ENCODE data around the gene PPM1E.
"Not testable (repeated sequence)": the region's sequence is repeated elsewhere in the genome, so short reads cannot be mapped to it uniquely, and the experiment has no call there.

The PPM1E gene

GRCh38 chr17:58779446-58779845 lies 23.8 kb downstream of the PPM1E start:
- DNase-seq (ENCODE audit: low read depth) = no peak

- DNase-seq (ENCODE audit: low read depth) = no peak
These were observed 27.7 kb downstream of the PPM1E start for GRCh38 chr17:58783380-58783779.

DNA sequence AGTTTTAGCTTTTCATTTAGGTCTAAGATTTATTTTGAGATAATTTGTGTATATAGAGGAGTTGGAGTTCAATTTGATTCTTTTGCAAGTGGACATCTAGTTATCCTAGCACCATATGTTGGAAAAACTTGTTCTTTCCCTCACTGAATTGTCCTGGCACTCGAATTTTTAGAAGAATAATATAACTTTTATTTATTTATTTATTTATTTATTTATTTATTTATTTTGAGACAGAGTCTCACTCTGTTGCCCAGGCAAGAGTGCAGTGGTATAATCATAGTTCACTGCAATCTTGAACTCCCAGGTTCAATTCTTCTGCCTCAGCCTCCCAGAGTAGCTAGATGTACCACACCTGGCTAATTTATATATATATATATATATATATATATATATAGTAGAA lies 29.4 kb downstream of the PPM1E start:
- DNase-seq (ENCODE audit: low read depth) = no peak

DNA sequence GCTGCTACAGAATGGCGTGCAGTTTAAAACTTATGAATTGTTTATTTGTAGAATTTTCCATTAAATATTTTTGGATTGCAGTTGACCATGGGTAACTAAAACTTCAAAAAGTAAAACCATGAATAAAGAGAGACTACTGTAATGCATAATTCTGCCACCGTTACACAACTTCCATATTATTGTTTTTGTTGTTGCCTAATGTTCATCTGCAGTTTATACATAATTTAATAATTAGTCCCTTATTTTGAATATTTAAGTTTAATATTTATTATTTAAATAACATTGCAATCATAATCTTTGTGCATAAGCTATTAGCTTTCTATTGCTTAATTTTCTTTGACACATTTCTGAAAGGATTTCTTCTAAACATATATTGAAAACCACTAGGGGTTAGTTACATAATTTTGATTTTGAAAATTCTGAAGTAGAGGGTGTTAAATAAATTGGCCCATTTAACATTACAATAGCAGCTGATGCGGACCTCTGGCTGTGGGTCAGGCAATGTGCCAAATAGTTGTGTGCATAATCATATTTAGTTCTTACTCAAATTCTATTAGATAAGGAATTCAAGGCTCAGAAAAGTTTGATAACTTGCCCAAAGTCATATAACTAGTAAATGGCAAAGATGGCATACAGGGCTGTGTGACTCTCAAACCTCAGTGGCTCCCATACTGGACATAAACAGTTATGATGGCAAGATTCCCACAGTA lies 31.1 kb downstream of the PPM1E start:
- DNase-seq (ENCODE audit: low read depth) = peak; percentile 89

GRCh38 chr17:58788199-58788598 lies 32.5 kb downstream of the PPM1E start:
- DNase-seq (ENCODE audit: low read depth) = no peak

DNA sequence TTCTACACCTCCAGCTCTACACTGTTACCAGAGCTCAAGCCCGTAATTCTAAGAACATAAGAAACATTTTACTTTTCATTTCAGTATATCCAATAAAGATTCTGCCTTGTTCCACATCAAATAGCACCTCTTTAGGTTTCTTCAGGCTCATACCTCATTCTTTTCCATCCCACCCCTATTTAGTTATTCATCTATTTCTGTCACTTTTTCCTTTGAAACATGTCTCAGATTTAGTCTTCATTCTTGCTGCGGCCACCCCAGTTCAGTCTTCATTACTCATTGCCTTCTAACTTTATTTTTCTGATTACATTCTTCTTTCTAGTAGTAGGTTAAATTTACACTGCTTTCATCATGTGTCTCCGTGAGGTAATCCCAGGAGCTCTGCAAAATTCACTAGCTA lies 33.5 kb downstream of the PPM1E start:
- peak; percentile 26 for DNase-seq (ENCODE audit: low read depth)

DNA sequence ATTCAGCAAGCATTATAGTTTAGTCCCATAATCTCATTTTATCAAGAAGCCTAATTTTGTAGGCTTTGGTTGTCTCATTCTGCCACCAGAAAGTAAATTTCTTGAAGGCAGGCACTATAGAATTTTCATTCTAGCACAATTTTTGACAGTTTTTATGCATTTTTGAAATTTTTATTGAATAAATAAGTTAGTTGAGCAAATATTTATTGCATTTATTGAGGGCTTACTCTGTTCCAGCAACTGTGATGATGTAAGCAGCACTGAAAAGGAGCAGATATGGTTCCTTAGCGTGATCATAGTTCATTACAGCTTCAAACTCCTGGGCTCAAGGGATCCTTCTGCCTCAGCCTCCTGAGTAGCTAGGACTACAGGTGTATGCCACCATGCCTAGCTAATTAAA lies 34.2 kb downstream of the PPM1E start:
- no peak for DNase-seq (ENCODE audit: low read depth)

GRCh38 chr17:58794508-58794907 lies 38.9 kb downstream of the PPM1E start:
- DNase-seq (ENCODE audit: low read depth) = not testable (repeated sequence)

DNA sequence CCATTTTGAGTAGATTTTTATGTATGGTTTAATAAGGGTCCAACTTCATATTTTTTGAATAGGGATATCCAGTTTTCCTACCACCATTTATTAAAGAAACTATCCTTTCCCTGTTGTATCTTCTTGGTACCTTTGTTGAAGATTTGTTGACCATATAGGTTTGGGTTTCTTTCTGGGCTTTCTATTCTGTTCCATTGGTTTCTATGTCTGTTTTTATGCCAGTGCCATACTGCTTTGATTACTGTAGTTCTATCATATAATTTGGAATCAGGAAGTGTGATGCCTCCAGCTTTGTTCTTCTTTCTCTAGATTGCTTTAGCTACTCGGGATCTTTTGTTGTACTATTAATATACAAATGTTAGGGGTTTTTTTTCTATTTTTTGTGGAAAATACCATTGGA lies 46.5 kb downstream of the PPM1E start:
- no peak for DNase-seq (ENCODE audit: low read depth)

GRCh38 chr17:58806046-58806445 lies 50.4 kb downstream of the PPM1E start:
- no peak for DNase-seq (ENCODE audit: low read depth)

DNA sequence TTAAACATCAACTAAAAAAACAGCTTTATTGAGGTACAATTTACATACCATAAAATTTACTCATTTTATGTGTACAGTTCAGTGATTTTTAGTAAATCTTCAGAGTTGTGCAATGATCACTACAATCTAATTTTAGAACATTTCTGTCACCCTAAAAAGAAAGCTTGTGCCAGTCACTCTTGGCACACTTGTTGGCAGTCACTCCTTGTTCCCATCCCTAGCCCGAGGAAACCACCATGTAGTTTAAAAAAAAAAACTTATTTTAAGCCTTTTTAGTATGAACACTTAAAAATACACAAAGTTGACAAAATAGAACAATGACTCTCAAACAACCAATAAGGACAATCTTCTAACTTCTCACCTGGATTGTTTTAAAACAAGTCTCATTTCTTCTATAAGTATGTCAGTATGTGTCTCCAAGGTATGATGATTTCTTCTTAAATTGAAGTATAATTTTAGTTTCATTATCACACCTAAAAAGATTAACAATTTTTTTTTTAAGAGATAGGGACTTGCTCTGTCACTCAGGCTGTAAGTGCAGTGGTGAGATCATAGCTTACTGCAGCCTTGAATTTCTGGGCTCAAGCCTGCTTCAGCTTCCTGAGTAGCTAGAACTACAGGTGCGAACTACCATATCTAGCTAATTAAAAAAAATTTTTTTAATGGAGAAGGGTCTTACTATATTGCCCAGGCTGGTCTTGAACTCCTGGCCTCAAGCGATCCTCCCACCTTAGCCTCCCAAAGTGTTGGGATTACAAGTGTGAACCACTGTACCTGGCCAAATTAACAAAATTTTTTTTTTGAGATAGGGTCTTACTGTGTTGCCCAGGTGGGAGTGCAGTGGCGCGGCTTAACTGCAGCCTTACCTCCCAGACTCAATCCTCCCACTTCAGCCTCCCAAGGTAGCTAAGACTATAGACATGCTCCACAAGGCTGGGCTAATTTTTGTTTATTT lies 53.2 kb downstream of the PPM1E start:
- no peak for DNase-seq (ENCODE audit: low read depth)

DNA sequence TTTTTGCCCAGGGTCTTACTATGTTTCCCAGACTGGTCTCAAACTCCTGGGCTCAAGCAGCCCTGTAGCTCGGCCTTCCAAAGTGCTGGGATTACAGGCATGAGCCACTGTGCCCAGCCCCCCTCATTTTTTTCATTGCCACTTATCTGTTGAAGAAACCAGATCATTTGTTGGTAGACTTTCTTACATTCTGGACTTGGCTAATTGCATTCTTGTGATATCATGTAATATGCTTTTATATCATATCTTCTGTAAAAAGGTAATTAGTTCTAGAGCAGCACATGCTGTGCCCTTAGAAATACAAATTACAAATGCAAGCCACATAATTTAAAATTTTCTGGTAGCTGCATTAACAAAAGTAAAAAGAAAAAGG lies 53.9 kb downstream of the PPM1E start:
- no peak for DNase-seq (ENCODE audit: low read depth)

GRCh38 chr17:58811290-58811689 lies 55.6 kb downstream of the PPM1E start:
- DNase-seq (ENCODE audit: low read depth) = no peak

DNA sequence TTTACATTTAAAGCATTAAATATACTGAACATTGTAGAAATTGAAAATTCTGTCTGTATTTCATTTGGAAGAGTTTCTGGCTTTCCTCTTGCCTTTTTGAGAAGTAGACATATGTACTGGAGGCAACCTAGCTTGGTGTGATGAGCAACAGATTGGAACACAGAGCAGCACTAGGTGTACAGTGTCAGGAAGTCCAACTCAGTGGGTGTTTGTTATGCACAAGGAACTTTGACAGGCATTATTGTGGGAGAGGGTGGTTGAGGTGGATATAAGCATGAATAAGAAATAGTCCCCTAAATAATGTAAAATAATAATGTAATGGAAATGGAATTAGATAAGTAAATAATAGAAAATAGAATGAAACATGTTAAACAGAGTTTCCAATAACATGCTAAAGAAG lies 58.1 kb downstream of the PPM1E start:
- no peak for DNase-seq (ENCODE audit: low read depth)

DNA sequence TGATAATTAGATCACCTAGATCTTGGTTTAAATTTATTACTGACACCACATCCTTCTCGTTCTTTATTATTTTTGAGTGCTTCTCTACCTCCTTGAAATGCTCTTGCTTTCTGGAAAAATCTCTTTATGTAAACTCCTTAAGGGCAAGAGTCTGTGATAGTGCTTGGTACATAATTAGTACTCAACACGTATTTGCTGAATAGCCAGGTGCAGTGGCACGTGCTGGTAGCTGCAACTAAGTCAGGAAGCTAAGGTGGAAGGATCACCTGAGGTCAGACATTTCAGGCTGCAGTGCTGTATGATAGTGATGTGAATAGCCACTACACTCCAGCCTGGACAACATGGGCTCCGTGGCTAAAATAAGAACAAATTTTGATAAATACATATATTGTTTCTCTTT lies 63.0 kb downstream of the PPM1E start:
- DNase-seq (ENCODE audit: low read depth) = no peak

GRCh38 chr17:58822148-58823050 lies 66.7 kb downstream of the PPM1E start:
- no peak for DNase-seq (ENCODE audit: low read depth)

- no peak for DNase-seq (ENCODE audit: low read depth)
These were observed 67.4 kb downstream of the PPM1E start for GRCh38 chr17:58823051-58823525.

DNA sequence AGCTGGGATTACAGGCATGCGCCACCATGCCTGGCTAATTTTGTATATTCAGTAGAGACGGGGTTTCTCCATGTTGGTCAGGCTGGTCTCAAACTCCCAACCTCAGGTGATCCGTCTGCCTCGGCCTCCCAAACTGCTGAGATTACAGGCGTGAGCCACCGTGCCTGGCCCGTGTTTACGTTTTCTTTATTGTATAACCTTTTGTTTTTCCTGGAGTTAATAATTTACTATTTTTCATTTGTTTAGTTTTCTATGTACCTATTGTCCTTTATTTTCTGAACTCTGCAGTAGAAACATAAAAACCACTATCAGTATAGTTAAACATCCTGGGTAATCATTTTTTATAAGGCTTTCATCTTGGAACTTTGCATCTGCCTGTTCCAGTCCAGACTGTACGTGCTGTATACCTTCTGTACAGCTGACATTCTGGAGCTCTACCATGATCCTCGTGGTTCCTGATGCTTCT lies 73.6 kb downstream of the PPM1E start:
- no peak for DNase-seq (ENCODE audit: low read depth)

DNA sequence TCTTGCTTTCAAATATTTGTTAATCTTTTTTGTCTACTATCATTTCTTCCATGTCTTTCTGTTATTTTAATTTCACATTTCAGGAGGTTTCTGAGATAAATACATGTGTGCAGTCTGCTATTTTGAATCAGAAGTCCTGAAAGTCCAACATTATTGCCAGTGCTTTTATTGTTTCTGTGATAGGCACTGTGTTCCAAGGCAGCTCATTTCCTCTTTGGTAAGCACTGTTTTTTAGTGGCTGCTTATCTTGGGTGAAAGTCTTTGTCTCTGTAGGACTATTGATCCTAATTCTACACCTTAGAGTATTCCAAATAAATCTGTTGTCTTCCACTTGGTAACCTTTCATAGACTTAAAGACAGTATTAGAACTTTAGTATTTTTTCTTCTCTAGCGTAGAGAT lies 76.1 kb downstream of the PPM1E start:
- DNase-seq (ENCODE audit: low read depth) = no peak

DNA sequence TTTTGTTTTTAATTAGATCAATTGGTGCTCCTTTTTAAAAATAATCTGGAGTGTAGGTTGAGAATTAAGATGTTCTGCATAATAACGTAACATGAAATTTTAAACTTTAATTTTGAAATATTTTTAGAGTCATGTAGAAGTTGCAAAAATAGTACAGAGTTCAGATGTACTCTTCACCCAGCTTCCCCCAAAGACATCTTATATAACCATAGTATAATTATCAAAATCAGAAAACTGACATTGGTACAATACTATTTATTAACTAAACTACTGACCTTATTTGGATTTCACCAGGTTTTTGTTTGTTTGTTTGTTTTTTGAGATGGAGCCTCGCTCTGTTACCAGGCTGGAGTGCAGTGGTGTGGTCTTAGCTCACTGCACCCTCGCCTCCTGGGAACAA lies 76.9 kb downstream of the PPM1E start:
- no peak for DNase-seq (ENCODE audit: low read depth)

DNA sequence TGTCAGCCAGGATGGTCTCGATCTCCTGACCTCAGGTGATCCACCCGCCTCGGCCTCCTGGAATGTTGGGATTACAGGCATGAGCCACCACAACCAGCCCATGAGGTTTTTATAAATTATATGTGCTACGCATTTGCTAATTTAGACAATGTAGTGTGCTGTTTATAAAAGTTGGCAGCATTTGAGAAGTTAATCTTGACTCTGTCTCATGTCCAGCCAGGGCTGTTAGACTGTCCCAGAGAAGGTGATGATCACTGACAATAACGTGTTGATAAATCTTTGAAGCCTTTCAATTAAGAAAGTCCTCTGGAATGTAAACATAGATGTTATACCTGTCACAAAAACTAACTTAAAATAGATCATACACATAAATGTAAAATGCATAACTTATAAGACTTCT lies 82.0 kb downstream of the PPM1E start:
- no peak for DNase-seq (ENCODE audit: low read depth)

Measured in iris pigment epithelial cell (primary cell).